GM12878 (cell line): ENCODE measurements around the gene RNF166. TPM values are rescaled to one million over a fixed set of nuclear protein-coding genes. Genes with fewer than 3 reads are reported as not detected.

Experiments
- BACH1 ChIP-seq: fragments of 450-650 bp; IDR thresholded peaks from 2 replicates; pipeline ENCODE4 v1.6.1; 2017; ENCODE audit warnings: mild to moderate bottlenecking, borderline replicate concordance
- BRCA1 ChIP-seq: IDR thresholded peaks from 2 replicates; pipeline ENCODE4 v1.6.1; 2011; ENCODE audit warnings: low read depth, low read length, improper control_type of control experiment
- CBFB ChIP-seq: IDR thresholded peaks from 2 replicates; pipeline ENCODE4 v1.6.1; 2016; ENCODE audit warnings: antibody characterized with exemption, low read depth
- CBX5 ChIP-seq: sonication (generic); IDR thresholded peaks from 2 replicates; pipeline ENCODE4 v1.6.1; 2016; ENCODE audit warnings: low read depth, moderate library complexity, mild to moderate bottlenecking, inconsistent platforms
- CHD2 ChIP-seq: IDR thresholded peaks from 2 replicates; pipeline ENCODE4 v1.6.1; 2011; ENCODE audit warnings: low read depth, low read length, improper control_type of control experiment, borderline replicate concordance
- CUX1 ChIP-seq: IDR thresholded peaks from 2 replicates; pipeline ENCODE4 v1.6.1; 2012; ENCODE audit warnings: improper control_type of control experiment, low read depth, low read length; ENCODE audit not compliant: insufficient replicate concordance
- IKZF2 ChIP-seq, 2 experiments: fragments of 450-650 bp; IDR thresholded peaks; 2 replicates each; pipeline ENCODE4 v1.6.1; 2017; ENCODE audit warnings: mild to moderate bottlenecking in 2 of 2, moderate library complexity in 2 of 2
- IRF4 ChIP-seq: IDR thresholded peaks from 2 replicates; pipeline ENCODE4 v1.6.1; 2011; ENCODE audit warnings: low read depth, low read length
- KAT2A ChIP-seq: conservative IDR thresholded peaks from 2 replicates; pipeline ENCODE4 v1.6.1; 2011; ENCODE audit warnings: low read depth, low read length; ENCODE audit not compliant: control insufficient read depth
- LARP7 ChIP-seq: fragments of 450-650 bp; IDR thresholded peaks from 2 replicates; pipeline ENCODE4 v1.6.1; 2017; ENCODE audit warnings: mild to moderate bottlenecking
- MXI1 ChIP-seq: fragments of 150-350 bp; IDR thresholded peaks from 2 replicates; pipeline ENCODE4 v1.6.1; 2011; ENCODE audit warnings: low read depth, mild to moderate bottlenecking, inconsistent platforms, low read length, improper control_type of control experiment
- RAD51 ChIP-seq: fragments of 450-650 bp; IDR thresholded peaks from 2 replicates; pipeline ENCODE4 v1.6.1; 2016; ENCODE audit warnings: moderate library complexity, mild to moderate bottlenecking, inconsistent platforms
- SKIL ChIP-seq: fragments of 450-650 bp; IDR thresholded peaks from 2 replicates; pipeline ENCODE4 v1.6.1; 2017; ENCODE audit warnings: mild to moderate bottlenecking, low read depth, inconsistent platforms; ENCODE audit not compliant: poor library complexity, severe bottlenecking
- STAT1 ChIP-seq: fragments of 450-650 bp; conservative IDR thresholded peaks from 2 replicates; pipeline ENCODE4 v1.6.1; 2014; ENCODE audit warnings: antibody characterized with exemption, mild to moderate bottlenecking
- TBL1XR1 ChIP-seq: IDR thresholded peaks from 2 replicates; pipeline ENCODE4 v1.6.1; 2012; ENCODE audit warnings: low read depth, low read length, improper control_type of control experiment
- WRNIP1 ChIP-seq: IDR thresholded peaks from 2 replicates; pipeline ENCODE4 v1.6.1; 2011; ENCODE audit warnings: low read depth, low read length, improper control_type of control experiment, borderline replicate concordance
- ZSCAN29 ChIP-seq: fragments of 450-650 bp; IDR thresholded peaks from 2 replicates; pipeline ENCODE4 v1.6.1; 2017; ENCODE audit warnings: mild to moderate bottlenecking, moderate library complexity
- polyA plus RNA-seq, 11 experiments: library from polyadenylated mRNA; depleted of rRNA in 4 of 11; unstranded in 6 of 11; stranded (reverse) in 5 of 11; fragments of >200 nt; fragmentation: Nextera tagmentation in 4 of 11; fragmentation: Illumina TruSeq in 1 of 11; extraction: Ambion mirVana in 4 of 11; extraction: Trizol in 1 of 11; gene quantifications; 1 replicate in 1 of 11; 2 replicates in 10 of 11; pipeline versions ENCODE4 v1.2.1 to v1.2.3, GENCODE V29; 2011 to 2016; ENCODE audit warnings: inconsistent platforms in 2 of 11, missing spikeins in 2 of 11, low read depth in 1 of 11
- total RNA-seq, 4 experiments: library from RNA; depleted of rRNA in 3 of 4; stranded (reverse); fragments of >200 nt in 3 of 4; fragmentation: Illumina TruSeq in 1 of 4; extraction: Trizol in 1 of 4; gene quantifications; 2 replicates each; pipeline versions ENCODE4 v1.2.1 to v1.2.3, GENCODE V29; 2013 to 2021
- TF ChIP-seq, protein P1 (sequence below): fragments of 450-650 bp; formaldehyde crosslinking; IDR thresholded peaks from 2 replicates; pipeline ENCODE4 v1.4.0; 2022; ENCODE audit warnings: mild to moderate bottlenecking, moderate library complexity

The RNF166 gene
- total and polyA plus RNA-seq, 10 of the 15 experiments (the other 5 are each of a cell fraction or from before 2014, with no cell fraction given), result 0.48 to 32.8 (median 12.1) TPM

- TF ChIP-seq BACH1, result peak; percentile 86; the same call in 1 of the 2 replicates
- TF ChIP-seq CBFB, result no peak
- TF ChIP-seq CUX1, result no peak
- no peak for TF ChIP-seq ZSCAN29
- TF ChIP-seq CHD2, result no peak
- no peak for TF ChIP-seq RAD51
- TF ChIP-seq TBL1XR1, result no peak
- TF ChIP-seq IKZF2 (IDR thresholded peaks at IDR 0.05), result no peak
- no peak for TF ChIP-seq CBX5
- TF ChIP-seq KAT2A, result no peak
- no peak for TF ChIP-seq IRF4
- TF ChIP-seq MXI1, result no peak
- no peak for TF ChIP-seq STAT1
- TF ChIP-seq, protein P1, sequence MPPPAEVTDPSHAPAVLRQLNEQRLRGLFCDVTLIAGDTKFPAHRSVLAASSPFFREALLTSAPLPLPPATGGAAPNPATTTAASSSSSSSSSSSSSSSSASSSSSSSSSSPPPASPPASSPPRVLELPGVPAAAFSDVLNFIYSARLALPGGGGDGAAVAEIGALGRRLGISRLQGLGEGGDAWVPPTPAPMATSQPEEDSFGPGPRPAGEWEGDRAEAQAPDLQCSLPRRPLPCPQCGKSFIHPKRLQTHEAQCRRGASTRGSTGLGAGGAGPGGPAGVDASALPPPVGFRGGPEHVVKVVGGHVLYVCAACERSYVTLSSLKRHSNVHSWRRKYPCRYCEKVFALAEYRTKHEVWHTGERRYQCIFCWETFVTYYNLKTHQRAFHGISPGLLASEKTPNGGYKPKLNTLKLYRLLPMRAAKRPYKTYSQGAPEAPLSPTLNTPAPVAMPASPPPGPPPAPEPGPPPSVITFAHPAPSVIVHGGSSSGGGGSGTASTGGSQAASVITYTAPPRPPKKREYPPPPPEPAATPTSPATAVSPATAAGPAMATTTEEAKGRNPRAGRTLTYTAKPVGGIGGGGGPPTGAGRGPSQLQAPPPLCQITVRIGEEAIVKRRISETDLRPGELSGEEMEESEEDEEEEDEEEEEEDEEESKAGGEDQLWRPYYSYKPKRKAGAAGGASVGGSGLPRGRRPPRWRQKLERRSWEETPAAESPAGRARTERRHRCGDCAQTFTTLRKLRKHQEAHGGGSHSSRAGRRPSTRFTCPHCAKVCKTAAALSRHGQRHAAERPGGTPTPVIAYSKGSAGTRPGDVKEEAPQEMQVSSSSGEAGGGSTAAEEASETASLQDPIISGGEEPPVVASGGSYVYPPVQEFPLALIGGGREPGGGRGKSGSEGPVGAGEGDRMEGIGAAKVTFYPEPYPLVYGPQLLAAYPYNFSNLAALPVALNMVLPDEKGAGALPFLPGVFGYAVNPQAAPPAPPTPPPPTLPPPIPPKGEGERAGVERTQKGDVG (CRISPR knock-in tag), result no peak
- no peak for TF ChIP-seq LARP7
- no peak for TF ChIP-seq WRNIP1
- no peak for TF ChIP-seq SKIL
- TF ChIP-seq BRCA1, result no peak
Observed at GRCh38 chr16:88703486-88704309, 2.5 kb downstream of the RNF166 start (continued).
